ENCODE measurements around the gene LRRC8A.
"Not testable (repeated sequence)": the region's sequence is repeated elsewhere in the genome, so short reads cannot be mapped to it uniquely, and the experiment has no call there.

Gene LRRC8A

GRCh38 chr9:128881884-128882676 lies at the start of gene LRRC8A, which contains the start of gene KYAT1:
TSS of gene LRRC8A (plus strand) at chr9:128882133. CDS start at chr9:128907165, 25,032 bp downstream.
TSS of gene KYAT1 (minus strand) at chr9:128881950. CDS start at chr9:128845405, 36,545 bp downstream.
- DNase-seq (ENCODE audit: low read depth in 2 of 2) = peak; percentile 98 to 99

GRCh38 chr9:128833696-128834095 lies 48.2 kb upstream of the LRRC8A start:
- DNase-seq (ENCODE audit: low read depth in 2 of 2) = no peak

- DNase-seq (ENCODE audit: low read depth in 2 of 2) = no peak
Observed at GRCh38 chr9:128835246-128836210, 46.4 kb upstream of the LRRC8A start.

- no peak for DNase-seq (ENCODE audit: low read depth in 2 of 2)
Observed at GRCh38 chr9:128836509-128837145, 45.3 kb upstream of the LRRC8A start.

- DNase-seq (ENCODE audit: low read depth in 2 of 2) = no peak
Observed at GRCh38 chr9:128838338-128838737, 43.6 kb upstream of the LRRC8A start.

- no peak for DNase-seq (ENCODE audit: low read depth in 2 of 2)
Observed at GRCh38 chr9:128840524-128840923, 41.4 kb upstream of the LRRC8A start.

- DNase-seq (ENCODE audit: low read depth in 2 of 2) = no peak
Observed at GRCh38 chr9:128841694-128842492, 40.0 kb upstream of the LRRC8A start.

GRCh38 chr9:128843171-128843570 lies 38.8 kb upstream of the LRRC8A start:
- DNase-seq (ENCODE audit: low read depth in 2 of 2) = not testable (repeated sequence)

GRCh38 chr9:128845186-128845931 lies 36.6 kb upstream of the LRRC8A start:
- DNase-seq (ENCODE audit: low read depth in 2 of 2) = no peak

- DNase-seq (ENCODE audit: low read depth in 2 of 2) = no peak
Observed at GRCh38 chr9:128846680-128847030, 35.3 kb upstream of the LRRC8A start.

- no peak for DNase-seq (ENCODE audit: low read depth in 2 of 2)
Observed at GRCh38 chr9:128847803-128848202, 34.1 kb upstream of the LRRC8A start.

- not testable (repeated sequence) for DNase-seq (ENCODE audit: low read depth in 2 of 2)
Observed at GRCh38 chr9:128851024-128851423, 30.9 kb upstream of the LRRC8A start.

GRCh38 chr9:128851779-128852600 lies 29.9 kb upstream of the LRRC8A start:
- not testable (repeated sequence) for DNase-seq (ENCODE audit: low read depth in 2 of 2)

- DNase-seq (ENCODE audit: low read depth in 2 of 2) = not testable (repeated sequence)
Observed at GRCh38 chr9:128852646-128853045, 29.3 kb upstream of the LRRC8A start.

GRCh38 chr9:128854454-128854853 lies 27.5 kb upstream of the LRRC8A start:
- not testable (repeated sequence) for DNase-seq (ENCODE audit: low read depth in 2 of 2)

- not testable (repeated sequence) for DNase-seq (ENCODE audit: low read depth in 2 of 2)
Observed at GRCh38 chr9:128858476-128858875, 23.5 kb upstream of the LRRC8A start.

- DNase-seq (ENCODE audit: low read depth in 2 of 2) = no peak
Observed at GRCh38 chr9:128860937-128861336, 21.0 kb upstream of the LRRC8A start.

- no peak for DNase-seq (ENCODE audit: low read depth in 2 of 2)
Observed at GRCh38 chr9:128861501-128861900, 20.4 kb upstream of the LRRC8A start.

- DNase-seq (ENCODE audit: low read depth in 2 of 2) = no peak
Observed at GRCh38 chr9:128862401-128862851, 19.5 kb upstream of the LRRC8A start.

Measured in stimulated activated CD8-positive, alpha-beta memory T cell treated with anti-CD3 and anti-CD28 coated beads, Interleukin-15, amount 100 ng/mL, for 48 hours (primary cell).